Midbrain (tissue), 1 donor: ENCODE results near the gene AJM1.

ENCODE experiments used
- DNase-seq: peaks from one replicate; lab custom pipeline; 2025; lab: John Stamatoyannopoulos, UW

Gene AJM1

GRCh38 chr9:136845465-136846260 is 3.4 kb downstream of the AJM1 start:
- DNase-seq, result no peak

- no peak for DNase-seq
These were observed 4.3 kb downstream of the AJM1 start for GRCh38 chr9:136846376-136847087.

- DNase-seq, result no peak
These were observed 5.0 kb downstream of the AJM1 start for GRCh38 chr9:136847088-136847825.

- DNase-seq, result no peak
These were observed 5.6 kb downstream of the AJM1 start for GRCh38 chr9:136847826-136848392.

- DNase-seq, result no peak
These were observed 6.2 kb downstream of the AJM1 start for GRCh38 chr9:136848393-136849037.

GRCh38 chr9:136849038-136849959 is 7.0 kb downstream of the AJM1 start, which contains the start of gene PHPT1:
PHPT1 (plus strand) TSS chr9:136849409; CDS start chr9:136849431, 22 bp downstream.
- DNase-seq, result peak; percentile 99

- no peak for DNase-seq
These were observed 7.9 kb downstream of the AJM1 start for GRCh38 chr9:136849960-136850865.

- no peak for DNase-seq
These were observed 8.8 kb downstream of the AJM1 start for GRCh38 chr9:136850866-136851775.

GRCh38 chr9:136851941-136852663 is 9.8 kb downstream of the AJM1 start, which contains the start of gene MAMDC4:
MAMDC4 (plus strand) TSS chr9:136852346; CDS start chr9:136852417, 71 bp downstream.
- no peak for DNase-seq

GRCh38 chr9:136852664-136853595 is 10.7 kb downstream of the AJM1 start:
- no peak for DNase-seq

- no peak for DNase-seq
These were observed 11.4 kb downstream of the AJM1 start for GRCh38 chr9:136853596-136854112.

GRCh38 chr9:136854113-136854841 is 12.0 kb downstream of the AJM1 start:
- DNase-seq, result no peak

GRCh38 chr9:136854842-136855460 is 12.7 kb downstream of the AJM1 start:
- no peak for DNase-seq

- no peak for DNase-seq
These were observed 13.3 kb downstream of the AJM1 start for GRCh38 chr9:136855461-136856078.

- DNase-seq, result no peak
These were observed 13.8 kb downstream of the AJM1 start for GRCh38 chr9:136856079-136856476.
